K562 (cell line): Measurements from ENCODE around the gene SERPINH1. TPM values are rescaled to one million over a fixed set of nuclear protein-coding genes. Genes with fewer than 3 reads are reported as not detected.

Experiments
- ATAC-seq: fragments of 200-7000 bp; cut with Tn5 transposase; 3 replicates; pipeline ENCODE4 v1.9.1; 2020; ENCODE audit warnings: moderate library complexity
- BruUV-seq: library from RNA; stranded (reverse); fragments of 400-500 nt; replicated peaks from 2 replicates; lab custom pipeline; 2021; lab: Mats Ljungman, UMichigan
- CTCF ChIA-PET: fragments of 300-600 bp; formaldehyde crosslinking; extraction: SDS; loops from one replicate; lab custom pipeline; 2021; ENCODE audit warnings: low intra/inter-chr PET ratio; lab: Yijun Ruan, JAX
- POLR2A ChIA-PET: fragments of 300-600, 350-650 bp; sonication (Branson Sonifier 250); formaldehyde crosslinking; extraction: SDS; loops from one replicate; lab custom pipeline; 2021; ENCODE audit warnings: antibody characterized with exemption, inconsistent platforms; lab: Yijun Ruan, JAX
- DNase-seq, 4 experiments: peaks; one replicate each; pipeline versions ENCODE4 v3.0.0 to v3.0.0-alpha.2; 2011 to 2018; ENCODE audit warnings: low spot score in 3 of 4, mixed read lengths in 3 of 4; ENCODE audit errors: extremely low read depth in 1 of 4
- FAIRE-seq: peaks from 2 replicates; lab custom pipeline; 2011; peaks lifted over from hg19 to GRCh38; lab: Jason Lieb, UNC
- H2AFZ ChIP-seq: 2 replicates; pipeline ENCODE4 v1.6.0; 2011; ENCODE audit warnings: low read depth, low read length, control low read depth, inconsistent platforms
- H3K27ac ChIP-seq: fragments of 200-600 bp; 3 replicates; pipeline ENCODE4 v1.8.0; 2011; ENCODE audit warnings: low read depth, mild to moderate bottlenecking, control low read depth, inconsistent platforms, low read length, moderate library complexity, mixed read lengths; ENCODE audit errors: extremely low read depth
- H3K27me3 ChIP-seq, 2 experiments: fragments of 300-600 bp in 1 of 2; 2 replicates in 1 of 2; 3 replicates in 1 of 2; pipeline versions ENCODE4 v1.6.0 to v1.8.0; 2011; ENCODE audit warnings: inconsistent platforms in 2 of 2, low read length in 2 of 2, mild to moderate bottlenecking in 1 of 2, mixed read lengths in 1 of 2, moderate library complexity in 1 of 2; ENCODE audit not compliant: control insufficient read depth in 2 of 2, insufficient read depth in 2 of 2
- H3K36me3 ChIP-seq: fragments of 300-600 bp; 3 replicates; pipeline ENCODE4 v1.8.0; 2011; ENCODE audit warnings: mild to moderate bottlenecking, low read length, inconsistent platforms; ENCODE audit not compliant: control insufficient read depth, insufficient read depth
- H3K4me1 ChIP-seq, 2 experiments: fragments of 200-600 bp in 1 of 2; replicated peaks in 1 of 2; 2 replicates in 1 of 2; 3 replicates in 1 of 2; pipeline versions ENCODE4 v1.5.1 to v1.8.0; 2011; ENCODE audit warnings: inconsistent platforms in 2 of 2, low read length in 2 of 2, mild to moderate bottlenecking in 1 of 2, mixed read lengths in 1 of 2, moderate library complexity in 1 of 2; ENCODE audit not compliant: control insufficient read depth in 2 of 2, insufficient read depth in 2 of 2
- H3K4me2 ChIP-seq: 2 replicates; pipeline ENCODE4 v1.6.1; 2011; ENCODE audit warnings: low read length, control low read depth, inconsistent platforms, mixed read lengths; ENCODE audit not compliant: insufficient read depth
- H3K4me3 ChIP-seq: fragments of 200-600 bp; sonication (generic), shearing (Covaris generic); 2 replicates; pipeline ENCODE4 v1.5.1; 2016; ENCODE audit warnings: control low read depth, inconsistent platforms
- H3K79me2 ChIP-seq: fragments of 200-600 bp; 3 replicates; pipeline ENCODE4 v1.8.0; 2011; ENCODE audit warnings: low read length, inconsistent platforms; ENCODE audit not compliant: control insufficient read depth, insufficient read depth
- H3K9ac ChIP-seq, 2 experiments: 2 replicates each; pipeline versions ENCODE4 v1.6.0 to v1.6.1; 2011; ENCODE audit warnings: low read depth in 2 of 2, low read length in 2 of 2, control low read depth in 1 of 2, inconsistent platforms in 1 of 2, mild to moderate bottlenecking in 1 of 2, mixed read lengths in 1 of 2; ENCODE audit not compliant: insufficient read depth in 1 of 2
- H3K9me1 ChIP-seq: one replicate; pipeline ENCODE4 v1.6.0; 2011; ENCODE audit warnings: inconsistent platforms, mild to moderate bottlenecking, low read length, moderate library complexity; ENCODE audit not compliant: control insufficient read depth, insufficient read depth
- H3K9me3 ChIP-seq: replicated peaks from 2 replicates; pipeline ENCODE4 v1.5.1; 2011; ENCODE audit warnings: low read depth, low read length, inconsistent platforms; ENCODE audit not compliant: control insufficient read depth, insufficient read depth
- H4K20me1 ChIP-seq: replicated peaks from 2 replicates; pipeline ENCODE4 v1.6.1; 2011; ENCODE audit warnings: low read length, inconsistent platforms, mixed read lengths; ENCODE audit not compliant: control insufficient read depth, insufficient read depth
- CBFB ChIP-seq: sonication (generic); formaldehyde crosslinking; IDR thresholded peaks from 2 replicates; pipeline ENCODE4 v1.4.0; 2020; ENCODE audit warnings: mild to moderate bottlenecking, missing genetic modification reagents
- E4F1 ChIP-seq: fragments of 250-450 bp; sonication (Bioruptor Pico); IDR thresholded peaks from 2 replicates; pipeline ENCODE4 v1.5.0; 2021; ENCODE audit warnings: mild to moderate bottlenecking, borderline replicate concordance
- ETV1 ChIP-seq: fragments of 450-650 bp; conservative IDR thresholded peaks from 2 replicates; pipeline ENCODE4 v1.6.1; 2016; ENCODE audit warnings: missing genetic modification characterization, control low read depth, low read depth, missing compliant biosample characterization
- GTF2A2 ChIP-seq: IDR thresholded peaks from 2 replicates; pipeline ENCODE4 v1.6.1; 2016; ENCODE audit warnings: mild to moderate bottlenecking, missing genetic modification characterization, missing compliant biosample characterization
- MAX ChIP-seq: sonication (generic); formaldehyde crosslinking; IDR thresholded peaks from 2 replicates; pipeline ENCODE4 v1.9.0; 2022; ENCODE audit warnings: mild to moderate bottlenecking, missing genetic modification reagents
- MLLT1 ChIP-seq, 2 experiments: fragments of 450-650 bp; IDR thresholded peaks; 2 replicates each; pipeline ENCODE4 v1.6.1; 2016
- NRF1 ChIP-seq, 2 experiments: fragments of 450-650 bp; IDR thresholded peaks in 1 of 2; conservative IDR thresholded peaks in 1 of 2; 2 replicates each; pipeline ENCODE4 v1.6.1; 2014; ENCODE audit warnings: mild to moderate bottlenecking in 2 of 2
- PHF21A ChIP-seq: fragments of 450-650 bp; IDR thresholded peaks from 2 replicates; pipeline ENCODE4 v1.6.1; 2017; ENCODE audit warnings: low read depth, borderline replicate concordance
- POLR2G ChIP-seq: fragments of 200-400 bp; formaldehyde crosslinking; IDR thresholded peaks from 2 replicates; pipeline ENCODE4 v1.6.1; 2017; ENCODE audit warnings: low read depth, mild to moderate bottlenecking, antibody characterized with exemption, low read length, moderate library complexity
- RBFOX2 ChIP-seq: fragments of 200-400 bp; formaldehyde crosslinking; IDR thresholded peaks from 2 replicates; pipeline ENCODE4 v1.6.1; 2017; ENCODE audit warnings: low read depth, mild to moderate bottlenecking, low read length, moderate library complexity
- SLC30A9 ChIP-seq: fragments of 250-450 bp; sonication (Bioruptor Pico); IDR thresholded peaks from 2 replicates; pipeline ENCODE4 v1.8.0; 2022; ENCODE audit warnings: mild to moderate bottlenecking, moderate library complexity
- STAT5B ChIP-seq: fragments of 250-450 bp; sonication (Bioruptor Pico); IDR thresholded peaks from 2 replicates; pipeline ENCODE4 v1.8.0; 2021; ENCODE audit warnings: mild to moderate bottlenecking, inconsistent platforms
- ZC3H8 ChIP-seq: fragments of 450-650 bp; IDR thresholded peaks from 2 replicates; pipeline ENCODE4 v1.6.1; 2017
- ZNF143 ChIP-seq: sonication (generic); formaldehyde crosslinking; IDR thresholded peaks from 2 replicates; pipeline ENCODE4 v1.9.0; 2022; ENCODE audit warnings: mild to moderate bottlenecking, missing genetic modification reagents
- ZNF174 ChIP-seq: fragments of 250-450 bp; sonication (Bioruptor Pico); IDR thresholded peaks from 2 replicates; pipeline ENCODE4 v1.4.0; 2020; ENCODE audit warnings: mild to moderate bottlenecking
- ZNF217 ChIP-seq: sonication (generic); formaldehyde crosslinking; IDR thresholded peaks from 2 replicates; pipeline ENCODE4 v1.8.0; 2022; ENCODE audit warnings: mild to moderate bottlenecking, missing genetic modification reagents
- ZNF57 ChIP-seq: fragments of 450-650 bp; formaldehyde crosslinking; IDR thresholded peaks from 2 replicates; pipeline ENCODE4 v1.4.0; 2020; ENCODE audit warnings: mild to moderate bottlenecking, moderate library complexity
- WGBS: fragments of 100-300 bp; shearing (Covaris generic); methylation state at CpG from one replicate; pipeline ENCODE4 v1.1.6; 2016; ENCODE audit warnings: low coverage, mixed read lengths; ENCODE audit not compliant: insufficient coverage; ENCODE audit errors: missing lambda C conversion rate; 5-methylcytosine and 5-hydroxymethylcytosine counted together
- in situ Hi-C: fragments of 300-500 bp; cut with MboI; formaldehyde crosslinking; loops from 4 replicates; pipeline ENCODE4 v1.15.0; 2018; ENCODE audit warnings: inconsistent platforms, mixed read lengths
- intact Hi-C: fragments of 100-400 bp; cut with micrococcal nuclease; formaldehyde crosslinking; loops from 2 replicates; pipeline ENCODE4 v1.14.2; 2022
- polyA plus RNA-seq, 8 experiments: library from polyadenylated mRNA; depleted of rRNA in 4 of 8; stranded (reverse) in 5 of 8; unstranded in 3 of 8; fragments of >200 nt; fragmentation: Nextera tagmentation in 2 of 8; fragmentation: Illumina TruSeq in 1 of 8; extraction: Ambion mirVana in 2 of 8; extraction: Trizol in 1 of 8; gene quantifications; 2 replicates each; pipeline versions ENCODE4 v1.2.1 to v1.2.3, GENCODE V29; 2011 to 2014; ENCODE audit warnings: inconsistent platforms in 1 of 8, missing spikeins in 1 of 8
- total RNA-seq, 7 experiments: library from RNA; depleted of rRNA in 6 of 7; stranded (reverse); fragments of >200 nt in 6 of 7; fragmentation: Illumina TruSeq in 2 of 7; extraction: Trizol in 2 of 7; gene quantifications; 2 replicates each; pipeline versions ENCODE4 v1.2.1 to v1.2.3, GENCODE V29; 2011 to 2021; ENCODE audit warnings: low replicate concordance in 1 of 7

SERPINH1 gene
- total and polyA plus RNA-seq, 9 of the 15 experiments (the other 6 are each of a cell fraction or from before 2014, with no cell fraction given) = 2.8 to 106 (median 67.9) TPM

GRCh38 chr11:75571625-75572024, 9.6 kb downstream of the SERPINH1 start:
- H3K4me2 ChIP-seq = no peak overlapping the region
- H3K9ac ChIP-seq = no peak overlapping the region
- H2AFZ ChIP-seq = no peak overlapping the region
- peaks cover 65% of the 10 kb centered on the region for H3K36me3 ChIP-seq
- H3K4me1 ChIP-seq = peaks cover 4 to 8% of the 10 kb centered on the region in 2 experiments; a peak in 4 of 5 replicates
- H3K9me1 ChIP-seq = no peaks in the 10 kb centered on the region
- H3K4me3 ChIP-seq = no peak overlapping the region
- no peaks in the 10 kb centered on the region for H3K27me3 ChIP-seq
- 95% methylated on average over 9 of the region's 14 CpGs for WGBS
- intact Hi-C loops = no loop called here
- CTCF ChIA-PET = no interaction called here
- POLR2A ChIA-PET = interaction anchor here (1.1 to 8.8 kb wide), 4 partner anchors 9 to 19 kb away, joined by 3 to 115 read pairs (median 4); partner anchors contain the start of gene SERPINH1
- H3K79me2 ChIP-seq = no peaks in the 10 kb centered on the region; the same call in 2 of the 3 replicates
- H4K20me1 ChIP-seq = no peaks in the 10 kb centered on the region
- no peak for FAIRE-seq
- H3K9me3 ChIP-seq = no peaks in the 10 kb centered on the region
- ATAC-seq = no peak
- no peak overlapping the region for H3K27ac ChIP-seq
- no peak for TF ChIP-seq GTF2A2 (tag)
- TF ChIP-seq MLLT1 (IDR thresholded peaks at IDR 0.05) = no peak
- no peak for TF ChIP-seq ZNF174
- peak; percentile 54 for TF ChIP-seq RBFOX2
- TF ChIP-seq POLR2G = peak; percentile 32; the same call in 1 of the 2 replicates
- TF ChIP-seq ZNF217 (CRISPR knock-in tag) = no peak
- no peak for TF ChIP-seq ETV1 (tag)
- TF ChIP-seq ZNF57 (CRISPR knock-in tag) = no peak
- TF ChIP-seq NRF1 (conservative IDR thresholded peaks at IDR 0.05 in 1 of 2, IDR thresholded peaks at IDR 0.05 in 1 of 2) = no peak
- no peak for TF ChIP-seq SLC30A9 (CRISPR knock-in tag)
- TF ChIP-seq CBFB (CRISPR knock-in tag) = no peak
- no peak for TF ChIP-seq ZNF143
- no peak for TF ChIP-seq STAT5B (CRISPR knock-in tag)
- no peak for TF ChIP-seq PHF21A
- no peak for TF ChIP-seq E4F1
- no peak for TF ChIP-seq ZC3H8
- no peak for TF ChIP-seq MAX (CRISPR knock-in tag)
- no peak for DNase-seq
- in situ Hi-C loops = no loop called here
- BruUV-seq = no TSS peak
